ENCODE data around the gene HIVEP2. TPM values are rescaled to one million over a fixed set of nuclear protein-coding genes. Genes with fewer than 3 reads are reported as not detected.

HIVEP2 gene
- total RNA-seq, 1 donor from 2014 or later = 16.4 TPM

DNA sequence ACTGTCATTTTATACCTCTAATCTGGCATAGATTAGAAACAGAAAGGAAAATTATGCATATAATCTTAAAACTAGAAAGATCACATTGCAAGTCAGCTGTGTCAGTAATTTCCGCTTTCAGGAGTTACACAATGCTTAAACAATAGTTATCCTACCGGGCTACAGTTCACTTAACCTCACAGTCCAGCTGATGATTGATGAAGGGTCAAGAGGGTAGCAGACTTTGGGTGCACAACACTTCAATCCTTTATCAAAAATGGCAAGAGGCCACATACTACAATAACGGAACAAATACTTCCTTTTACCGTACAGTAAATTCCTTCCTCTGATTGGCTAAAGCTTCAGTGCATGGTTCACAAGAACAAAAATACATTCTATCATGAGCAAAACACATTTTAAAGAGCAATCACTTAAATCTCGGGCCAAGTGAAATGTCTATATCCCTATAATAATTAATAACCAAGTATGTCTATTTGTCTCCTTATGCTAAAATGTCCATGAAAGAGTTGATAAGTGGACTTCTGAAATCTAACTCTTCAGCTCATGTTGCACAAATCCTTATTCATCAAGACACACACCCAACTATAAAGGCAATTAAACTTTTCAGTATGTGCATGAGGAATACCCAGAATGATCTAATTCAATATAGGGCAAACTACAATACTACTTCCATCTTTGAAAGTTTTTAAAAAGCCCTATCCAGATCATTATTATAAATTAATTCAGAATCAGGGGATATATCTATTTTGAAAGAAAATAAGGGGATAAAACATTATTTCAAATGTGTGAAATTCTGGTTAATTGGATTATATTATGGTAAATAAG, 76.8 kb downstream of the HIVEP2 start:
- peak; percentile 99 for DNase-seq (ENCODE audit: extremely low read depth, low read depth, low spot score)

- DNase-seq (ENCODE audit: extremely low read depth, low read depth, low spot score) = no peak
Observed at GRCh38 chr6:142867355-142867801, 77.6 kb downstream of the HIVEP2 start.

- no peak for DNase-seq (ENCODE audit: extremely low read depth, low read depth, low spot score)
Observed at GRCh38 chr6:142863981-142864380, 81.0 kb downstream of the HIVEP2 start.

GRCh38 chr6:142861711-142862110, 83.3 kb downstream of the HIVEP2 start:
- no peak for DNase-seq (ENCODE audit: extremely low read depth, low read depth, low spot score)

- no peak for DNase-seq (ENCODE audit: extremely low read depth, low read depth, low spot score)
Observed at GRCh38 chr6:142860498-142860897, 84.5 kb downstream of the HIVEP2 start.

GRCh38 chr6:142857796-142858555, 87.0 kb downstream of the HIVEP2 start:
- DNase-seq (ENCODE audit: extremely low read depth, low read depth, low spot score) = no peak

DNA sequence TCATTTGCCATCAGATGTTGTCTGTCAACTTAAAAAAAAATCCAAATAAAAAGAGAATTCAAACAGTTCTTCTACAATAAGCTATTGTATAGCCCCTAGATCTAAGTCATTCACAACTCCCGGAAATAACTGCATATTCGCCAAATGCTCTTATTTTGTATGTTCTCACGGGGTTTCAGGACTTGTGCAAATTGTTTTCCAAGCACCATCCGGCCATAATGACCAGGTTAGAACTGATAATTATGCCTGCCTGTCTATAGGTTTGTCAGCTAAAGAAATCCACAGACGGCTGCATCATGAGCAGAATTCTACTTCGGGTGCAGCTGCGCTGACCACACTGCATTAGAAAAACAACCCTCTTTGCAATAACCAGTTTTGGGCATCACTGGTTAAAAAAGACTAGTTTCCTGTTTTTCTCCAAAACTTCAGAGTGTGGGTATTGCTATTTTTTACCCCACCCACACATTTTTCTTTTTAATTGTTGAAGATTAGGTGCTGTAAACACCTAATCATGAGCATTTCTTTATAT, 87.7 kb downstream of the HIVEP2 start:
- DNase-seq (ENCODE audit: extremely low read depth, low read depth, low spot score) = no peak

GRCh38 chr6:142856624-142857232, 88.2 kb downstream of the HIVEP2 start:
- DNase-seq (ENCODE audit: extremely low read depth, low read depth, low spot score) = no peak

DNA sequence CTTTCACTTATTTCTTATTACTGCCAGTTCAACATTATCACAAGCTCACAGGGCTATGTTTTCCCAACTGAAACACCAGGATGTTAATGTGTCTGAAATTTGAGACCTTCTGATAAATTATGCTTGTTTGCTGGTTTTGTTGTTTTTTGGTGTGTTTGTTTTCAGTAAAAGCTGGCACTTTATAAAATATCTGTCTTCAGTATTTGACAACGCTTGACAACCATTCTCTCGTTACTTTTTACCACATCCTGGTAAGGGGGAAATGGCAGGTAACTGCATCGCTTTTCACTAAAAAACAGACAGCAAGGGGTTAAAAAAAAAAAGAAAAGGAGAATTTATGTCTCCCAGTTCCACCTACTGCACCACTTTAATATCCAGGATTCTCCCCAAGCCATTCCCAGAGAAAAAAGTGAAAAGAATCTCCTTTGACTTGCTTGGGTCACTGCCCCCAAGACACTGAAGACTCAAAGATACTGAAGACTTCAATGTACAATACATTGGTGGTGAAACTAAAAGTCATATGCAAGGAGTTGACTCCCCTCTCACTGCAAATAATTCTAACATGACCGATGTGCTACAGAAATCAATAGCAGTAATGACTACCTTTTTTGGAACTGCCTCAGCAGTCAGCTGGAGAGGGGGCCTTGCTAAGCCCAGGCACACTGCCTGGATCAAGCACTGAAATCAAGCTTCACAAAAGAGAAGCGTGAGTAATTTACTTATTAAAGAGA, 88.9 kb downstream of the HIVEP2 start:
- DNase-seq (ENCODE audit: extremely low read depth, low read depth, low spot score) = no peak

DNA sequence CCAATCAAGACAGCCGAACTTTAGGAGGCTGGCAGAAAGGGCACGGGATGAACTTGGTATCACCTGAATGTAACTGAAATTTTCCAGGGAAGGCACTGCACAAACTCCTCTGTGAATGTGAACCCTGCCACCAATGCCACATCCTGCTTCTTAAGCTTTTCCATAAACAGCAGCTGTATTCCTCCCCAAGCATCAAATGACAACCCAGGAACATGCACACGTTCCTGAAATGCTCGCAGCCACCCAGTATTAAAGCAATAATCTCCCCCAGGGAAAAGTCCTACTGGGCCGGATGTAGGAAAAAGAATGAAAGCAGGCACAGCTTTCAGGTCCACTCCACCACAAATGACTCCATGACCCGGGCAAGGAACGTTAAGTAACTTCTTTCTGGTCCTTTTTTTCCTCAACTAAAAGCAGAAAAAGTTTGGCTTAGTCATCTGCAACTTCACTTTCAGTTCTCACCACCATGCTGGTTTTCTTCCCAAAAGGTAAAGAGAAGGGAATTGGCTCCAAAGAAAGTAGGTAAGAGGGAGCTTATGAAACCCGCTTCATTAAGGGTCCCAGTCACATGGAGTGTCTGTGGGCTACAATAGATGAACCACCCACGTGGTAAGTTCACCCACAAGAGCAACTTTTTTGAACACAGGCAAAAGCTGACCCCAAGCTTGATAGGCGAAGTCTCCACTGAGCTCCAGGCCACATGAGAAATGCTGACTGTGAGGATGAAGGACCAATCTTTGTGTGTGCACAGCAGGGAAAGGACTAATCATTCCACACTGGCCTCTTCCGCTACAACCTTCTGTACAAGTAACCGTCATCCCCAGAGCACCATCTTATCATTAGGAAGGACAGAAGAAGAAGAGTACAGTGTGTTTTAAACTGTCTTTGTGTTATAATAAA, 90.1 kb downstream of the HIVEP2 start:
- DNase-seq (ENCODE audit: extremely low read depth, low read depth, low spot score) = no peak

DNA sequence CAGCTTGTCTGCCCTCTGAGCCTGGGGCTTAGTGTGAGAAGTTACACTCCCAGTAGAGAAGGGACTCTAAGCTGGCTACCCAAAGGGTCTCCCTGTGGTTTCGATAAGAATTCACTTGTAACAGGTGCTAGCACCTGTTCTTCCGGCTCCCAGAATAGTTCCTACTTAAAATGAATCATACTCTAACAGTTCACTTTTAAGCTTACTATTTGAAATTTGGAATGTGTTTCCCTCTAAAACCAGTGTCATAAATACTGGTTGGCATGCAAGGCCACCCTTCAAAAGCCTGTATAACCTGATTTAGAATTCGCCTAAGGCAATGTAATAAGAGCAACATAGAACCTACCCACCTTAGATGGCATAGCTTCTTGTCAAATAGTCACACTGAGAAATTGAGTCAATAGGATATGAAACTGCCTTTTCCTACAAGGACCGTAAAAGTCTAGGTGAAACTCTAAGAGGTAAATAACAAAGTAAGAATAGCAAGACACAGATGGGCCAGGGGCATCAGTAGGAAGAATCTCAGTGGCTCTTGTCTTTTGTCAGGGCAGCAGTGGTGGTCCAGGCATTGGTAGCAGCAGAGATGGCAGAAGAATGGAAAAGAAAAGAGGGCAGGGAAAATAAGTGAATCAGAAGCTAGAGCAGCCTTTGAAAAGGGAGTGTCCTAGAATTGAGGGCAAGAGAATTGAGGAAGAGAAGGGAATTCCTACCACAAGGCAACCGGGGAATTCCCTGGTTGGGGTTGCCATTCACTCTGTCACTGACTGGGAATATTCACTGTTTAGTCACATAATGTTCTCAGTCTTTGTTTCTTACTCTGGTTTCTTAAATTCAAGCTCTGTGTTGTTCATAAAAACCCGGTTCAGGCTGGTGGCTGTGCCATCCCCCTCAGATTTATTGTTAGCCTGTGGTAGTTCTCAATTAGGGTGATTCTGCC, 91.5 kb downstream of the HIVEP2 start:
- no peak for DNase-seq (ENCODE audit: extremely low read depth, low read depth, low spot score)

DNA sequence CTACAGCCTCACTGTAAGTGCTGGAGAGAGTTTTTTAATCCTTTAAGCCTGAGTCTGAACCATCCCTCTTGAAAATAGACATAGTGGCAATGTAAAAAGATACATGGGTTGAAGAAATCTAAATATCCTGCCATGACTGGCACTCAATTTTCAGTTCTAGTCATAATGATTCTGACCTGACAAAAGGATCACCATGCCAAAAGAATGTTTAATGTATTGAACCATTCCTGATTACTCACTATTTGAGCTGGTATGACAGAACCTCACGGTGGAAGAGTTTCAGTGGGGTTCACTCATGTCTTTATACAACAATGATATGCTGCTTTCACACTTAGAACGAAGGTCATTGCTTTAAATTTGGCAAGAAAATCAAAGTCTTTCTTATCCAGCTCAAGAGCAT, 93.4 kb downstream of the HIVEP2 start:
- DNase-seq (ENCODE audit: extremely low read depth, low read depth, low spot score) = no peak

GRCh38 chr6:142850679-142851423, 94.1 kb downstream of the HIVEP2 start:
- no peak for DNase-seq (ENCODE audit: extremely low read depth, low read depth, low spot score)

GRCh38 chr6:142848976-142849375, 96.0 kb downstream of the HIVEP2 start:
- DNase-seq (ENCODE audit: extremely low read depth, low read depth, low spot score) = no peak

DNA sequence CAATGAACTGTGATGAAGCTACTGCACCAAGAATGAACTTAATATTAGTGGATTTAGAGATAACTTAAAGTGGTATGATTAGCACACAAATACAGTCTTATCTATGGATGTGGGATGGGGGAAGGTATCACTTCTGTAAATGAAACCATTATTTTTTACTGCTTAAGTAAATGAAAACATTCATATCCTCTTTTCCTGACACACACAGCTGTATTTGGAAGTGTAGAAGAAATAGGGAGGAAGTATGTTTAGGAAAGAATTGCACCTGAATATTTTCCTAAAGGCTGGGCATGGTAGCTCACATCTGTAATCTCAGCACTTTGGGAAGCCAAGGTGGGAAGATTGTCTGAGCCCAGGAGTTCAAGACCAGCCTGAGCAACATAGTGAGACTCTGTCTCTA, 96.8 kb downstream of the HIVEP2 start:
- DNase-seq (ENCODE audit: extremely low read depth, low read depth, low spot score) = no peak

- DNase-seq (ENCODE audit: extremely low read depth, low read depth, low spot score) = no peak
Observed at GRCh38 chr6:142846883-142847287, 98.1 kb downstream of the HIVEP2 start.

DNA sequence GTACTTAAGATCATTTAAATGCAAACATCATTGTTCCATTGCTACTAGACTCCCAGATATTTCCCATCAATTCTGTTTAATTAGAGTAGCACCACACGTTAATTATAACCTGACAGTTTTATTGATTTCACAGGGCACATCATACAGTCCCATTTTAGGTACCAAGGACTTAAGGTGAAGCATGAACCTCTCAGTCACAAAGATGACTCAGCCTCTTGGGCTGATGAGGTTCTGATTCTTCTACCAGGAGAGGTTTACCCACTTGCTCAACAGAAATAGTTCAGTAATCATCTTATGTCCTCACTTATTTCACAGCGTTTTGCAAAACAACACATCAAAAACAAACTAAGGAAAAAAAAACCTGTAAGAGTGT, 98.5 kb downstream of the HIVEP2 start:
- no peak for DNase-seq (ENCODE audit: extremely low read depth, low read depth, low spot score)
